ENCODE data around the gene DNAH14.

DNAH14 gene

GRCh38 chr1:225412321-225412720 is 482.8 kb downstream of the DNAH14 start:
- TF ChIP-seq ZFX (IDR thresholded peaks at IDR 0.05; ENCODE audit: borderline replicate concordance): no peak
- no peak for TF ChIP-seq CTCF (IDR thresholded peaks at IDR 0.05)
- peak overlapping the region; percentile 80 for H3K27ac ChIP-seq

GRCh38 chr1:225412803-225413351 is 483.4 kb downstream of the DNAH14 start:
- TF ChIP-seq CTCF (IDR thresholded peaks at IDR 0.05) (no peak), ZFX (IDR thresholded peaks at IDR 0.05; ENCODE audit: borderline replicate concordance) (no peak)
- peak overlapping the region; percentile 80 for H3K27ac ChIP-seq

GRCh38 chr1:225413708-225414375 is 484.4 kb downstream of the DNAH14 start:
- no peak for TF ChIP-seq ZFX (IDR thresholded peaks at IDR 0.05; ENCODE audit: borderline replicate concordance)
- peak; percentile 19; the same call in 1 of the 2 replicates for TF ChIP-seq CTCF (IDR thresholded peaks at IDR 0.05)
- H3K27ac ChIP-seq: peak overlapping the region; percentile 80

- no peak for TF ChIP-seq CTCF (IDR thresholded peaks at IDR 0.05)
- TF ChIP-seq ZFX (IDR thresholded peaks at IDR 0.05; ENCODE audit: borderline replicate concordance): no peak
- no peak overlapping the region for H3K27ac ChIP-seq
Observed at GRCh38 chr1:225415307-225415706, 485.8 kb downstream of the DNAH14 start.

- TF ChIP-seq ZFX (IDR thresholded peaks at IDR 0.05; ENCODE audit: borderline replicate concordance): no peak
- TF ChIP-seq CTCF (IDR thresholded peaks at IDR 0.05): no peak
- H3K27ac ChIP-seq: no peak overlapping the region
Observed at GRCh38 chr1:225415967-225416745, 486.7 kb downstream of the DNAH14 start.

- TF ChIP-seq ZFX (IDR thresholded peaks at IDR 0.05; ENCODE audit: borderline replicate concordance) (no peak), CTCF (IDR thresholded peaks at IDR 0.05) (no peak)
- H3K27ac ChIP-seq: peak overlapping the region; percentile 65
Observed at GRCh38 chr1:225418059-225418458, 488.6 kb downstream of the DNAH14 start.

- peak; percentile 24; the same call in 1 of the 2 replicates for TF ChIP-seq CTCF (IDR thresholded peaks at IDR 0.05)
- no peak for TF ChIP-seq ZFX (IDR thresholded peaks at IDR 0.05; ENCODE audit: borderline replicate concordance)
- H3K27ac ChIP-seq: peak overlapping the region; percentile 65
Observed at GRCh38 chr1:225418598-225418997, 489.1 kb downstream of the DNAH14 start.

All from 22Rv1 (cell line).